HUES6 (cell line): ENCODE results near the gene SRRM4.
A peak's percentile ranks its signal among the peaks of the same experiment; 100 is the strongest.

Experiments used
- H3K27ac ChIP-seq: 2 replicates; pipeline ENCODE4 v1.7.0; 2013; ENCODE audit warnings: low read depth, mild to moderate bottlenecking, low read length, inconsistent platforms
- H3K27me3 ChIP-seq: 2 replicates; pipeline ENCODE4 v1.6.1; 2013; ENCODE audit warnings: low read length; ENCODE audit not compliant: control insufficient read depth, insufficient read depth
- H3K36me3 ChIP-seq: 2 replicates; pipeline ENCODE4 v1.6.1; 2013; ENCODE audit warnings: low read length; ENCODE audit not compliant: control insufficient read depth, insufficient read depth
- H3K4me1 ChIP-seq: 2 replicates; pipeline ENCODE4 v1.6.1; 2013; ENCODE audit warnings: low read length; ENCODE audit not compliant: control insufficient read depth, insufficient read depth
- H3K4me3 ChIP-seq: 2 replicates; pipeline ENCODE4 v1.5.1; 2013; ENCODE audit warnings: low read depth, low read length
- H3K9ac ChIP-seq: one replicate; pipeline ENCODE4 v1.6.1; 2013; ENCODE audit warnings: mild to moderate bottlenecking, low read length
- H3K9me3 ChIP-seq: 2 replicates; pipeline ENCODE4 v1.6.1; 2013; ENCODE audit warnings: low read depth, low read length; ENCODE audit not compliant: control insufficient read depth, insufficient read depth

Gene SRRM4

DNA sequence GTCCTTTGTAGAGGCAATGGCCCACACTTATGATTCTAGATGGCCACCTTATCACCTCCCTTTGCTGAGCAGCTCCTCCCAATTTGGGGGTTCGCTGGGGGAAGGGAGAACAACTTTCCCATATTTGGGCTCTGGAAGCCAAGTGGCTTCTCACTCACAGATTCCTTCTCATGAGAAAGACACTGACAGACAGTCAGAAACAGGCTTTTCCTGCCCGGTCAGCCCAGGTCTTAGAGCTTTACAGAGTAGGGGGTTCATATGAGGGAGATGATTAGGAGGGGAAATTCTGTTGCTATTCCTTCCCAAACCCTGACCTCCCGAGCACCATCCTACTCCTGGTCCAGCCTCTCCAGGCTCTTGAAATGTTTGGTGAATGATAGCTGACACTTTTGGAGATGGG, 137.3 kb downstream of the SRRM4 start:
- Histone ChIP-seq H3K4me3 (no peak overlapping the region), H3K4me1 (no peaks in the 10 kb centered on the region), H3K9me3 (no peaks in the 10 kb centered on the region), H3K27ac (no peak overlapping the region), H3K36me3 (no peaks in the 10 kb centered on the region), H3K9ac (no peak overlapping the region), H3K27me3 (no peaks in the 10 kb centered on the region)

DNA sequence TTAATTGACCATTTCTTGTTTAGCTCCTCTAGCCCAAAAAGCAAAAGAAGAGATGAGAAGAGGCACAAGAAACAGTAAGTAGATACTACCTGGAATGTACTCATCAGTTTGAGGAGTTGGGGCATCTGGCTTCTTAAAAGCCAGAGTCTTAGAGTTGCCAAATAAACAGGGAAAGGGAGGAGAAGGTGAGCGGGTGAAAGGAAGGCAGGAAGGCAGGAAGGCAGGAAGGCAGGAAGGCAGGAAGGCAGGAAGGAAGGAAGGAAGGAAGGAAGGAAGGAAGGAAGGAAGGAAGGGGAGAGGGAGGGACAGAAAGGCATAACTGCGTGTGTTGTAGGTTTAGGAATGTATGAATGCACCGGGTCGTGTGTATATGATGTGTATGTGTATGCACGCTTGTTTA, 140.7 kb downstream of the SRRM4 start:
- Histone ChIP-seq H3K4me1 (no peaks in the 10 kb centered on the region), H3K36me3 (no peaks in the 10 kb centered on the region), H3K9me3 (no peaks in the 10 kb centered on the region), H3K9ac (no peak overlapping the region), H3K27ac (no peak overlapping the region), H3K4me3 (no peak overlapping the region), H3K27me3 (no peaks in the 10 kb centered on the region)

DNA sequence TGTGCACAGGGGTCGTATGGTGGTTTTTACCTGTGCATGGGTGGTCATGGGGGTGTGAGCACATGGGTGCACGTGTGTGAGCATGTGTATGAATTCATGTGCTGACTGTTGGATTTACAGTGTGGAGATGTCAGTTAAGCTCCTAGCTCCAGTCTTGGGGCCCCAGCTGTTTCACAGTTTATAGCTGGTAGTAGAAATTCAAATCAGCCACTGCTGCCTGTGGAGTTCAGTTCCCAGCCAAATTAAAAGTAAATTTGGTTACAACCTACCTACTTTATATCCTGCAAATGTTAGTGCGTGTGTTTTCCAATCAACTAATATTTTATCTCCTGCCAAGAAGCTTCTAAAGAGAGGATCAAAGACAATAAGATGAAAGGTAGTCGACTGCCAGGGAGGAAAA, 141.4 kb downstream of the SRRM4 start:
- Histone ChIP-seq H3K4me1 (no peaks in the 10 kb centered on the region), H3K9ac (no peak overlapping the region), H3K4me3 (no peak overlapping the region), H3K27ac (no peak overlapping the region), H3K36me3 (no peaks in the 10 kb centered on the region), H3K9me3 (no peaks in the 10 kb centered on the region), H3K27me3 (no peaks in the 10 kb centered on the region)

DNA sequence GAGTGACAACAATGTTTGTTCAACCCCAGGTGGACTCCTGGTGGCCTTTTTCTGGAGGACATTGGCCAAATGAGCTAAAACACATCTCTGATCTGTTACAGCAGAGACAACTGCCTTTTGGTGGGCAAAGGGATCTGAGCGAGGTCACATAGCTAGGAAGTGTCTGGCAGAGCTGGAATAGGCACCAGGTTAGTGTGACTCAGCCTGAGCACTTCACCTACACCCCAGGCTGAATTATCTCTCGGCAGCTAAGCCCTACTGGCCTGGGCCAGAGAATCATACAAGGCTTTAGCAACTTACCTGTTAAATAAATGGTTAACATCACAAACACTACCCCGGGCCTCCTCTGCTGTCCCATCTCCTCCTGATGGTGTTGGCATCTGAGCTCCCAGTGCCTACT, 147.2 kb downstream of the SRRM4 start:
- Histone ChIP-seq H3K9ac (no peak overlapping the region), H3K27me3 (no peaks in the 10 kb centered on the region), H3K4me1 (no peaks in the 10 kb centered on the region), H3K9me3 (peaks cover 22% of the 10 kb centered on the region; the same call in 1 of the 2 replicates), H3K27ac (no peak overlapping the region), H3K4me3 (no peak overlapping the region), H3K36me3 (no peaks in the 10 kb centered on the region)

DNA sequence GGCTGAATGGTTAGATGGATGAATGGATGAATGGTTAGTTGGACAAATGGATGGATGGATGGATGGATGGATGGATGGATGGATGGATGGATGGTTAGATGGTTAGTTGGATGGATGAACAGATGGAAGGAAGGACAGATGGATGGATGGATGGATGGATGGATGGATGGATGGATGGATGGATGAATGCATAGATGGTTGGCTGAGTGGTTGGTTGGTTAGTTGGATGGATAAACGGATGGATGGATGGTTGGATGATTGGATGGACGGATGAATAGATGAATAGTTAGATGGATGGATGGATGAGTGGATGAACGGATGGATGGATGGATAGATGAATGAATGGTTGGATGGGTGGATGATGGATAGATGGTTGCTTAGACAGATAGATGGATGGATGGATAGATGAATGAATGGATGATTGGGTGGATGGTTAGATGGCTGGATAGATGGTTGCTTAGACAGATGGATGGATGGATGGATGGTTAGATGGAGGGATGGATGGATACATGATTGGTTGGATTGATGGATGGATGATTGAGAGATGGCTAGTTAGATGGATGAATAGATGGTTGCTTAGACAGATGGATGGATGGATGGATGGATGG, 148.6 kb downstream of the SRRM4 start:
- Histone ChIP-seq H3K9me3 (peaks cover 25% of the 10 kb centered on the region; the same call in 1 of the 2 replicates), H3K27ac (no peak overlapping the region), H3K36me3 (0 out of 2 replicates have a peak, but pooled peaks cover 2% of the 10 kb centered on the region), H3K9ac (no peak overlapping the region), H3K4me1 (no peaks in the 10 kb centered on the region), H3K4me3 (no peak overlapping the region), H3K27me3 (no peaks in the 10 kb centered on the region)

DNA sequence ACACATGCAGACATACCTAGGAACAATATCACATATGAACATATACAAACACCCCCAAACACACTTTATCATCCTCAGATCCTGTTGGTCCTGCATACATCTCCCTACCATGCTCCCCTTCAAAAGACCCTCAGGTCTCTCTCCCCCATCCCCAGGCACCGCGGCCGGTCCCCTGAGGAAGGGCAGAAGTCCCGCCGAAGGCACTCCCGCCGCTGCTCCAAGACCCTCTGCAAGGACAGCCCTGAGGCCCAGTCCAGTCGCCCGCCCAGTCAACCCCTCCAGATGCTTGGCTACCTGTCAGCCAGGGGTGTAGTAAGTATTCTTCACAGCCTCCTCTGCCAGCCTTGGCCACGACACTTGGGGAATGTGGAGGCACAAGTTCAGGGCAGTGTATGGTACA, 149.2 kb downstream of the SRRM4 start:
- H3K36me3 ChIP-seq = 0 out of 2 replicates have a peak, but pooled peaks cover 3% of the 10 kb centered on the region
- peaks cover 25% of the 10 kb centered on the region; the same call in 1 of the 2 replicates for H3K9me3 ChIP-seq
- no peaks in the 10 kb centered on the region for H3K27me3 ChIP-seq

DNA sequence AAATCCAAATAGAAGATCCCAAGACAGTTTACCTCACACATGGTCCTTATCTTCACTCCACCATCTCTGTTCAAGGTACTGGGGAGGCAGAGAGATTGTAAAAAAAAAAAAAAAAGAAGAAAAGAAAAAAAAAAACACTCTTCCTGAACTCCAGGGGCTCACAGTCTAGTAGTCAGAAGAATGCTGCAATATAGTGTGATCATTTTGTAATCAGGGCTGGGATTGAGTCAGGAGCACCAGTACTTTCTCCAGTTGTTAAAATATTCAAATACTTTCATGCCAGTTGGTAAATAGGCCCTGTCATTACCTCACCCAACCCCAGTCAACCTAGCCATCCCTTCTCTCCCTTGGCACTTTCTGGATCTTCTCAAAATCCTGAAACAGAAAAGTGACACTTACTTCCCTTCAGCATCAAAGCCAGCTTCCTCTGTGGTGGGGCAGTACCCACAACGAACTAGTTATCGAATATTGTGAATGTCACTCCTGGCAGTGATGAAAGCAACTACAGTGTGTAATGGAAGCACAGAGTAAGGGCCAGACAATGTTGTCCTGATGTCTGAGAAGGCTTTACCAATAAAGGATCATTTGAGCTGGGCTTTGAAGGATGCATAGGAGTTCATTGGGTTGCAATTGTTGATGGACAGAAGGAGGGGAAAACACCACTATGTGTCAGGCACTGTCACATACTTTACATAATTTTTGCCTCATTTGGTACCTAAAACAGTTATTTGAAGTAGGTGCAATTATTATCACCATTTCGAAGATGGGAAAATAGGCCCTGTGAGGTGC, 153.1 kb downstream of the SRRM4 start:
- H3K4me3 ChIP-seq = no peak overlapping the region
- H3K27ac ChIP-seq = no peak overlapping the region
- peaks cover 25% of the 10 kb centered on the region; the same call in 1 of the 2 replicates for H3K9me3 ChIP-seq
- H3K27me3 ChIP-seq = no peaks in the 10 kb centered on the region
- no peaks in the 10 kb centered on the region for H3K4me1 ChIP-seq
- peaks cover 7% of the 10 kb centered on the region; the same call in 1 of the 2 replicates for H3K36me3 ChIP-seq
- no peak overlapping the region for H3K9ac ChIP-seq

More for the DNA sequence above, 149.2 kb downstream of the SRRM4 start:
- no peak overlapping the region for H3K27ac ChIP-seq
- no peak overlapping the region for H3K4me3 ChIP-seq
- no peak overlapping the region for H3K9ac ChIP-seq
- no peaks in the 10 kb centered on the region for H3K4me1 ChIP-seq

DNA sequence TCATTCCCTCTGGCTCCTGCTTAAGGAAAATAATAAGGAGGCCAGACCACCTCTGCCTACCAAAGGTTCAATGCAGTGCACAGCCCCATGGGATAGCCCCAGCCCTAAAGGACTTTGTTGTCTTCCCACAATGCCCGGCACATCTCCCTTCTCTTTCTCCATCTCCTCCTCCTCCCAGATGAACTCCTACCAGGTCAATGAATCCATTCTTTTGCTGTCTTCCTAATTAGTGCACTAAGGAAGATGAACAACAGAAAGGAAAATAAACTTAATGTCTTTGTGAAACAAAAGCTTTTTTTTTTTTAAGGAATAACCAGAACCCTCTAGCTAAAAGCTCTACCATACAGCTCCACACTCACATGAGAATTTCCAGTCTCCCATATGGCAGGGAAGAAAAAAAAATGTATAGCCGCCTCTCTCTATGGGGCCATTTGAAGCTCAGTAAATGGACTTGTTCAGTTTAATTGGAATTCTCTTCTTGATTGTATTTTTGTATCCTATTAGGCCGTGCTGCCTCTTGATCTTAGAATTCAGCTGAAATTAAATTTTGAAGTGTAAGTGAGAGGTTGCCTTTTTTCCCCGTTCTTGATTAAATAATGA, 155.6 kb downstream of the SRRM4 start:
- no peak overlapping the region for H3K9ac ChIP-seq
- H3K9me3 ChIP-seq = peaks cover 17% of the 10 kb centered on the region; the same call in 1 of the 2 replicates
- no peak overlapping the region for H3K27ac ChIP-seq
- peaks cover 7% of the 10 kb centered on the region; the same call in 1 of the 2 replicates for H3K36me3 ChIP-seq
- H3K4me1 ChIP-seq = no peaks in the 10 kb centered on the region
- no peaks in the 10 kb centered on the region for H3K27me3 ChIP-seq
- no peak overlapping the region for H3K4me3 ChIP-seq

DNA sequence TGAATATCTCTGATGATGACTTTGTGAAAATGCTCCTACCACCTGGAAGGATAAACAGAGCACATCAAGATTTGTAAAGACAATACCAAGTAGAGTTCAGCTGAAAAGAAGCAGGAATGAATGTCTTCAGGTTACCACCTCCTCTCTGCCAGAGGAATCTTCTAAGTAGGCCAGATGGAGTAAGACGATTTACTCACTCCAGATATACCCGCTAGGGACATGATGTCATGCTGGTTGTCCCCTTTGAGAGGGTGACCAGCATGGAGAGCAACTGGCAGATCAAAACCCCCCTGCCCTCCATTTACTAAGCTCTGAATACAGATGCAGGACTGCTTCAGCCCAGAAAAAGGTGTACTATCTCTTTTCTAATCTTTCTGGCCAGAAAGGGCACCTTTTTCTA, 158.1 kb downstream of the SRRM4 start:
- Histone ChIP-seq H3K36me3 (peaks cover 7% of the 10 kb centered on the region; the same call in 1 of the 2 replicates), H3K27ac (no peak overlapping the region), H3K27me3 (no peaks in the 10 kb centered on the region), H3K4me1 (no peaks in the 10 kb centered on the region), H3K9me3 (no peaks in the 10 kb centered on the region), H3K9ac (no peak overlapping the region), H3K4me3 (no peak overlapping the region)

DNA sequence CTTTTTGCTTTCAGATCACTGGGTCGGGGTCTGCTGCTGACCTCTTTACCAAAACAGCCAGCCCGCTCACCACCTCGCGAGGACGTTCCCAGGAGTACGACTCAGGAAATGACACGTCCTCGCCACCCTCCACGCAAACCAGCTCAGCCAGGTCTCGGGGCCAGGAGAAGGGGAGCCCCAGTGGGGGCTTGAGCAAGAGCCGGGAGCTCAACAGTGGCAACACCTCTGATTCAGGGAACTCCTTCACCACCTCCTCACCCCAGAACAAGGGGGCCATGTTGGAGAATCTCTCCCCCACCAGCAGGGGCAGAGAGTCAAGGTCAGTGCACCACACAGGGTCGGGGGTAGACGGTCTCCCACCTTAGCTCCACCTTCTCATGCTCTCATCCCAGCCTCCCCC, 164.0 kb downstream of the SRRM4 start:
- Histone ChIP-seq H3K27me3 (no peaks in the 10 kb centered on the region), H3K4me1 (peaks cover 15% of the 10 kb centered on the region), H3K27ac (peak overlapping the region; percentile 52; the same call in 1 of the 2 replicates), H3K9ac (peak overlapping the region; percentile 17), H3K9me3 (no peaks in the 10 kb centered on the region), H3K36me3 (no peaks in the 10 kb centered on the region), H3K4me3 (no peak overlapping the region)
